ENCODE measurements around the gene STK10.

STK10 gene

DNA sequence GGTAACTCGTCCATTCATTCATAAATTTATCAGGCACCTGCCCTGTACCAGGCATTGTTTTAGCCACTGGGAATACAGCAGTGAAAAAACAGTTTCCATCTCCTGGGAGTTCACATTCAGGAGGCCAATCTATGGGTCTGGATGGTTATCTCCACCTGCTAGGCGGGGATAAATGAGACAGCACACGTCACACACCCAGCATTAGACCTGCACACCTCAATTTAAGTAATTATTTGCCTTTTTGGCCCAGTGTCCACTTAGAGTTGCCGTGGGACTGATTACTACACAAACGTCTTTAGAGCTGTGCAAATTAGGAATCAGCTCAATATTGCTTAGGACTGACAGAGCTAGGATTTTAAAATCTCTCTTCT, 46.1 kb downstream of the STK10 start:
- DNase-seq: no peak

GRCh38 chr5:172140866-172141265, 47.2 kb downstream of the STK10 start:
- DNase-seq: no peak

GRCh38 chr5:172140120-172140519, 47.9 kb downstream of the STK10 start:
- no peak for DNase-seq

- DNase-seq: no peak
Observed at GRCh38 chr5:172137046-172137445, 51.0 kb downstream of the STK10 start.

GRCh38 chr5:172133359-172134029, 54.5 kb downstream of the STK10 start:
- DNase-seq: no peak

GRCh38 chr5:172131690-172132089, 56.3 kb downstream of the STK10 start:
- DNase-seq: no peak

DNA sequence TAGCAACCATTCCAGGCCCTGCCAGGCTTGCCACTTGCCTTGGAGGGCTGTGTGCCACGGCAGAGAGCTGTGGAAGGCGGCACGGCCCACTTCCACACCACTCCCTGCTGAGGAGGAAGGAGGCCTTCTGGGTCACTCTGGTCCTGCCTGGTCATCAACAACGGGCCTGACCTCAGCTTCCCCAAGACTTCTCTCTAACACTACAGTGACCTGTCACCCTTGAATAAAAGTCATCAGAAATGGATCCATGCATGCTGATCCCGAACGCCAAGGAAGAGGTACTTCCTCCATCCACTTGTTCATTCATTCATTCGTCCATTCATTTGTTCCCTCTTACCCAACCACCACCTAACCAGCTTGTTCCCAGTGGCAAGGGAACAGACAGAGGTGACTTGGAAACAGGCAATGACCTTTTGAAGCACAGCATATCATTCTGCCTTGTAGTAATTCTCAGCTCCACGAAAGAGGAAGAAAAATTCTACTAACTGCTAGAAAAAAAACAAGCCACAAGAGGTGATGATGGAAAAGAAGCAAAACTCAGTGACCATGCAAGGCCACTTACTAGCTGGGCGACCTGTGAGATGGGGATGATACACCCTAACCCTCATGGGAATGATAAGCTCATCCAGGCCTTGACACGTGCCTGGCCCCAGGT, 58.6 kb downstream of the STK10 start:
- DNase-seq: no peak

DNA sequence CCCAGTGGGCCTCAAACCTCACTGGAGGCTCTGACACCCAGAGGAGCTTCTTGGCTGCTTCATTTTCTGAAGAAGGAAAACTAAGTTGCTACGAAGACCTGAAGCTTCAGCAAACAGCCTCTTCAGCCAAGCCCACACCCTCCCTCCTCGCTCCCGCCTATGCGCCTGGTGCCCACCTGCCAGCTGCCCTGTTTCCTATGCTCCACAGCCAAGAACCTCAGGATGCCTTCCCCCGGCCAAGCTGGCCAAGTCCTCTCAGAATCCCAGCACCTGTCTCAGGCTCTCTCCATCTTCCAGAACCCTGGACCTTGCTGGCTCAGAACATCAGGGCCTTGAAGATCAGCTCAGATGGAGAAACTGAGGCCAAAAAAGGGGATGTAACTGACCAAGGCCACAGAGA, 60.4 kb downstream of the STK10 start:
- no peak for DNase-seq

- peak; percentile 12 for DNase-seq
Observed at GRCh38 chr5:172123269-172123692, 64.7 kb downstream of the STK10 start.

DNA sequence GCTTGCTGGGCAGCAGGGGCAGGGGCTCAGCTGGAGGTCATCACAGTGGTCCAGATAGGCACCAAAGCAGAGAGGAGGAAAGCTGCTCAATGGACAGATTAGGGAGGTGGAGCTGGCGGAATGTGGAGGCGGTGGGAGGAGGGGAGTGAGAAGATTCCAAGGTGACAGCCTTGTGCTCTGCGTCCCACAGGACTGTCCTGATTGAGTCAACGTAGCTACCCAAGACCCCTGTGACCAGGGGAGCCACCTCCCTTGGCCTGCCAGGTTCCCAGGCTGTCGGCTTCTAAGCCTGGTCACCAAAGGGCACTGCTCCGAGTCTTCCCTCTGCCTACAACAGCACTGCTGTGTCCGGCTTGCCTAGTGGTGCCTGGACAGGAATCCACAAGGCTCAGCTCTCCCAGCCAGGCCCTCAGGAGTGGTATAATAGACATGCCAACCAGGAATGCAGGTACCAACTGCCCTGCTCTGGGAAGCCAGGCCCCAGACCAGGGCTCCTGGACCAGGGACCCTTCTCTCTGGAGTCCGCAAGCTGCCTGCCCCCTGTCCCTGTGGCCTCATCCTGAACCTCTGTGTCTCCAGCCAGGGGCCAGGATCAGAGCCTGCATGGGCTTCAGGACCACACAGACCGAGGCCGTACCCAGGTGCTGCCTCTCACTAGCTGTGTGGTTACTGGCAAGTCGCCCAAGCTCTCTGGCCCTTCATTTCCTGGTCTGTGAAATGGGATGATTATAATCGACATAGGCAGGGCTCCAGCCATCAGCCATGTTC, 67.9 kb downstream of the STK10 start:
- DNase-seq: no peak

GRCh38 chr5:172118891-172119290, 69.1 kb downstream of the STK10 start:
- DNase-seq: no peak

- DNase-seq: no peak
Observed at GRCh38 chr5:172117977-172118701, 69.9 kb downstream of the STK10 start.

- no peak for DNase-seq
Observed at GRCh38 chr5:172115541-172115982, 72.5 kb downstream of the STK10 start.

- DNase-seq: no peak
Observed at GRCh38 chr5:172114875-172115422, 73.1 kb downstream of the STK10 start.

DNA sequence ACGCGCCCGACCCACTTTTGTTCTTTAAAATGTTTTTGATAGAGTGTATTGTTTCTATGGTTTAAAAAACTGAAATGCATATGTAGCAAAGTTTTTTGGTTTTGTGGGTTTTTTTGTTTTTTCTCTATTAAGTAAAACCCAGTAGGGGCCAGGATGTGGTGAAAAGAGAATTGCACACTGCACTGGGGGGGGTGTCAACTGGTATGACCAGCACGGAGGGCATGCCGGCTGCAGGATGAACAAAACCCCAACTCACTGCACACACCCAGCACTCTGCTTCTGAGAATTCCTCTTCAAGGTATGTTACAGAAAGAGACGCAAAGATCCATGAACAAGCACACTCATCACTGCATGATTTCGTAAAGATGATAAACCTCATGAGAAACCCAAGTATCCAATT, 75.0 kb downstream of the STK10 start:
- no peak for DNase-seq

GRCh38 chr5:172111852-172112225, 76.2 kb downstream of the STK10 start:
- DNase-seq: no peak

GRCh38 chr5:172110921-172111851, 76.8 kb downstream of the STK10 start:
- DNase-seq: peak; percentile 80

DNA sequence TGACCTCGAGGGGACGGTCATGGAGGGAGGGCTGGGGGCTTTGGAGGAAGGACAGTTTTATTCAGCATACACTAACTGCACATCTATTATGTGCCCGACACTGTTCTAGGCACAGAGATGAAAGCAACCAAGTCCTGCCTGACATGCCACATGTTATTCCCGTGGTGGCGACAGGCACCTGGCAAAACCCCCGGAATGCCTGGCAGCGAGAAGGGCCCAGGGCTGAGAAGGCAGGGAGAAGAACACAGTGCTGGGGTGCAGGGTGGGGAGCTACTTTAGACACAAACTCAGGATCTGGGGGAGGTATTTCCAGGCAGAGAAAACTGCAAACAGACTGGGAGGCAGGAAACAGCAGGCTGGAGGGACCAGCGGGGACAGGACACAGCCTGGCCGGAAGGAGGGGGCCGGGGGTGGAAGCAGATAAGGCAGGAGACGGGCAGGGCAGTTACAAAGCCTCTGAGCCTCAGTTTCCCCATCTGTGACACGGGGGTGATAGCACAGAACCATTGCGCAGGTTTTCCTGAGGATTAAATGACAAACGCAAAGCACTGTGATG, 77.7 kb downstream of the STK10 start:
- DNase-seq: no peak

DNA sequence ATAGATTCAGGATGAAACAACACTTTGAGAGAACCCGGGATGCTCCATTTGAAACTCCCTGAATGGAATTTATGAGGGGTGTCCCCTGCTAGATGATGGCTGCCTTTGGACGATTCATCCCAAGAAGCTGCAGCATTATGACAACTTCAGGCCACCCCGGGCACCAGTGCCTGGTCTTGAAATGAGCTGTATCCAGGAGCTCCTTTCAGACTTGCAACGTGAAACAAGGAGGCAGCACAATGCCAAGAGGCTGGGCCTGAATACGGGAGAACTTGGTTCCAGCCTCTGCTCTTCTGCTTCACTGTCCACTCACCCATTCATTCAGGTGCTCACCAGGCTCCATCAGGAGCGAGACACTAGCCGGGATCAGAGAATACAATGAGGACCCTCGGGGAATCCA, 78.3 kb downstream of the STK10 start:
- DNase-seq: no peak

DNA sequence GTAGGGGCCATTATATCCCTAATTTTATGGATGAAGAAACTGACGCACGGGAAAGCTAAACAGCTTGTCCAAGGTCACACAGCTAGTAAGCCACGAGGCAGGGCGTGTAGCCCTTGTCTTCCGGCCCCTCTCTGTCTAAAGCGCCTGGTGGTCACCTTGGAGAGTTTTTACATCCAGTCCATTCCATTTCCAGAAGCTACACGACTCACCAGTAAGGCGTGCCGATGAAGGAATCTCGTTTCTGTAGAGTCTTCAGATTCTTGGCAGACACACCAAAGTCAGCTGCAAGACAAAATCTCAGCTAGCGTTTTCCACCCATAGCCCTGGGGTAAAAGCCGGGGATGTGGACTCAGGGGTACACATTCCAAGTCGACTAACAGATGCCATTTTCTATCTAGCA, 80.5 kb downstream of the STK10 start:
- DNase-seq: peak; percentile 57

GRCh38 chr5:172106511-172107356, 81.3 kb downstream of the STK10 start:
- peak; percentile 14 for DNase-seq
